C4-2B (cell line): Measurements from ENCODE around the gene DPH5.

ENCODE experiments used
- ZFX ChIP-seq: fragments of 450-650 bp; IDR thresholded peaks from 2 replicates; pipeline ENCODE4 v1.6.1; 2017
- TF ChIP-seq, protein P1 (sequence below): fragments of 450-650 bp; conservative IDR thresholded peaks from 2 replicates; pipeline ENCODE4 v1.5.1; 2017; ENCODE audit warnings: mild to moderate bottlenecking

DNA sequence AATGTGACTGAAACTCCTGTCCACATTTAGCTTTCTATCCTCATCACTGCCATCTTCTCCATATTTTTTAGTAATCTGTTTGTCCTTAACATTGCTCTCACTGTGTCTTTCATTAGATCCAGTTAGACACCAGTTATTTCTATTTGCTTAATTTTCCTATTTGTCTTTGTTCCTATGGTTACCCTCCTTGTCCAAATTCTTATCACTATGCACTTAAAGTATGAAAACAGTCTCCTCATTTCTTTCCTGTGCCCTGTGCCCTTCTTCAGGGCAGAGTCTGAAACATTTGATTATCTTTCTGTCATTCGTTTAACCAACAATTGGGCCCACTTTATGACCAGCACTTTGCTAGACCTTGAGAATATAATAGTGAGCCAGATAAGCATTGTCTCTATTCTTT lies 65.5 kb downstream of the DPH5 start:
- TF ChIP-seq, protein P1, sequence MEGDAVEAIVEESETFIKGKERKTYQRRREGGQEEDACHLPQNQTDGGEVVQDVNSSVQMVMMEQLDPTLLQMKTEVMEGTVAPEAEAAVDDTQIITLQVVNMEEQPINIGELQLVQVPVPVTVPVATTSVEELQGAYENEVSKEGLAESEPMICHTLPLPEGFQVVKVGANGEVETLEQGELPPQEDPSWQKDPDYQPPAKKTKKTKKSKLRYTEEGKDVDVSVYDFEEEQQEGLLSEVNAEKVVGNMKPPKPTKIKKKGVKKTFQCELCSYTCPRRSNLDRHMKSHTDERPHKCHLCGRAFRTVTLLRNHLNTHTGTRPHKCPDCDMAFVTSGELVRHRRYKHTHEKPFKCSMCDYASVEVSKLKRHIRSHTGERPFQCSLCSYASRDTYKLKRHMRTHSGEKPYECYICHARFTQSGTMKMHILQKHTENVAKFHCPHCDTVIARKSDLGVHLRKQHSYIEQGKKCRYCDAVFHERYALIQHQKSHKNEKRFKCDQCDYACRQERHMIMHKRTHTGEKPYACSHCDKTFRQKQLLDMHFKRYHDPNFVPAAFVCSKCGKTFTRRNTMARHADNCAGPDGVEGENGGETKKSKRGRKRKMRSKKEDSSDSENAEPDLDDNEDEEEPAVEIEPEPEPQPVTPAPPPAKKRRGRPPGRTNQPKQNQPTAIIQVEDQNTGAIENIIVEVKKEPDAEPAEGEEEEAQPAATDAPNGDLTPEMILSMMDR: no peak
- TF ChIP-seq ZFX: no peak
